Stimulated activated CD8-positive, alpha-beta memory T cell treated with anti-CD3 and anti-CD28 coated beads, Interleukin-7, amount 100 ng/mL, for 4 hours (primary cell): Measurements from ENCODE around the gene SULT6B1.
"Not testable (repeated sequence)": the region's sequence is repeated elsewhere in the genome, so short reads cannot be mapped to it uniquely, and the experiment has no call there.

ENCODE experiments used
- DNase-seq, 2 donors: peaks; one replicate each; pipeline ENCODE4 v3.0.0-alpha.2; 2020; ENCODE audit warnings: low read depth in 2 of 2

Gene SULT6B1, protein sequence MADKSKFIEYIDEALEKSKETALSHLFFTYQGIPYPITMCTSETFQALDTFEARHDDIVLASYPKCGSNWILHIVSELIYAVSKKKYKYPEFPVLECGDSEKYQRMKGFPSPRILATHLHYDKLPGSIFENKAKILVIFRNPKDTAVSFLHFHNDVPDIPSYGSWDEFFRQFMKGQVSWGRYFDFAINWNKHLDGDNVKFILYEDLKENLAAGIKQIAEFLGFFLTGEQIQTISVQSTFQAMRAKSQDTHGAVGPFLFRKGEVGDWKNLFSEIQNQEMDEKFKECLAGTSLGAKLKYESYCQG

GRCh38 chr2:37188570-37188969 is at the start of gene SULT6B1:
Gene SULT6B1, minus strand, starts transcription at chr2:37188670. Its CDS starts 30 bp downstream, at chr2:37188640.
- DNase-seq = no peak

GRCh38 chr2:37232131-37232933 is 43.9 kb upstream of the SULT6B1 start:
- DNase-seq = no peak

DNA sequence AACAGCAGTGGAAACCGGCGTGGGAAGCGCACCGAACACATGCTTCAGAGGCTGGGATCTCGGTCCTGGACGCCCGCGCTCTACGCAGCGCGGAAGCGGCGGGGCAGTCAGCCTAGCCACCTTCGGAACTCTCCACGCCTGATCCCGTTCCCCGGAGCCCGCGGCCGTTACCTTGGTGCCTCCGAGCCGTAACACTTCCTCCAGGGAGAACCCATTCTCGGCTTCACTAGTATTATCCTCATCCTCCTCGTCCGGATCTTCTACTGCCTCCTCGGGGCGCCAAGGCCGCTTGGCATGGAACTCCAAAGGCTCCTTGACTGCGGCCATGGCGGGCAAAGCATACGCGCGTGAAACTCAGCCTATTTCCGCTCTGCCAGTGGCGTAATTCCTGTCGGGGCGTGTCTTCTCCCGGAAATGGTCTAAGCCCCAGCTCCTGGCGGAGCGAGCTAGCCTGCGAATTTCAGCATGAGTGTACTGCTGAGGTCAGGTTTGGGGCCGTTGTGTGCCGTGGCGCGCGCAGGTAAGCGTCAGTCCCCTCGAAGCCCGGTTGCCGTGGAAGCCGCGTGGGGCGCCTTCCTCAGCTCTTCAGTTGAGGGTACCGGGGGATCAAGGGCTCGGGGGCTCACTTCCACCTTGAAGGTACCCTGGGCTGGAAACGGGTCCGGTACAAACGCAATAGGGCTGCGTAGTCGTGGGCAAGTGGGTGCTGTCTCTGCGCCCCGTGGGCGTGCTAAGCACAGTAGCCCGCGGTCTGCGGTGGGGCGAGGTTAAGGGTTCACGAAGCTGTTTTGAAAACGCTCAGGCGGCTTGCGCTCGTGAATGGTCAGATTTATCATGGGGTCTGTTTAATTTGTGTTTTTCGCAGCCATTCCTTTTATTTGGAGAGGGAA is 43.0 kb upstream of the SULT6B1 start, which contains the start of the genes CEBPZ and NDUFAF7:
TSS of gene CEBPZ (minus strand) at position 356 of the 890 bp plus-strand sequence. CDS start at position 327, 29 bp downstream.
TSS of gene NDUFAF7 (plus strand) at position 418 of the 890 bp plus-strand sequence. CDS start at position 466, 48 bp downstream.
- peak; percentile 83 for DNase-seq

DNA sequence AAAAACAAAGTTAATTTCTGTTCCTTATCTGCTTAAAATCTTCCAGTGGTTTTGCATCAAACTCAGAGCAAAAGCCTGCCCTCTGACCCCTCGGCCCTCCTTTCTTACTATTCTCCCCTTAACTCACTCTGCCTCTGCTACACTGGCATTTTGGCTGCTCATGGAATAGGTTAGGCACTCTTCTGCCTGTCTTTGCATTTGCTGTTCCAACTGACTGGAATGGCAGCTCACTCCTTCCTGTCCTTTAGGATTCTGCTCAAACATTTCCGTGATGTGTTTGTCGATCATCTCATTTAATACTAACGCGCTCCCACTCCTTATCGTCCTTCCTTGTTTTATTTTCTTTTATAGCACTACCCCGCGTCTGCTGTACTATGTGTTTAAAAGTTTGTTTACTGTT is 42.1 kb upstream of the SULT6B1 start:
- DNase-seq = no peak

- DNase-seq = no peak
Measured at GRCh38 chr2:37228788-37229187, 40.3 kb upstream of the SULT6B1 start.

DNA sequence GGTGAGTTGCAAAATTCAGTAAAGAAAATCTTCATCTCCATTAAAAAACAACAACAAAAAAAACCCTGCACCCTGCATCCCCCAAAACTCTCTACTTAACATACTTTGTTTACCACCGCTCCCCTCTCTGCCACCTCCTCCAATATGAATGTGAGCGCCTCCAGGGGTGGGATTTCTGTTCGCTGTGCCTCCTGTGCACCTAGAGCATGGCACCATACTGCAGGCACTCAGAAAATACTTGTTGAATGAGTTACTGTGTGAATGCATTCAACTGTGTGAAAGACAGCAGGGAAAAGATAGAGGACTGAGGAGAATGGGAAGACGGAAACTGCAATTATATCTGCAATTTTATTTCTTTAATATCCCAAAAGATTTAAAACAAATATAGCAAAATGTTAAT is 38.4 kb upstream of the SULT6B1 start:
- DNase-seq = no peak

- not testable (repeated sequence) for DNase-seq
Measured at GRCh38 chr2:37225129-37225528, 36.7 kb upstream of the SULT6B1 start.

DNA sequence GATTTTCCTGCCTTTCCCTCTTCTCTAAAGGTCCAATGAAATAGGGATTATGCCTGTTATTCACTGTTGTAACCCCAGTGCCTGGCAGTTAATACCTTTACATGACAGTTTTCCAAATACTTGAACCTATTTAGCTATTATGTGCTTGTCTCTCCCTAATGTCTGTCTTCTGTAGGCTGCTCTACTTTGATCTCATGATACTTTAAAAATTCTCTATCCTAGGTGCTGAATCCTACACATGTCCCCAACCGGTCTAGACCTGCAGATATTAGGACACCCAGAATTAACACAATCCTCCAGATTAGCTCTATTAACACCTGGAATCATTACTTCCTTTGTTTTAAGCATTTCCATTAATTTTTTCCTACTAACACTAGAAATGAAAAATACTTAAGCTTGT is 35.6 kb upstream of the SULT6B1 start:
- DNase-seq = no peak

GRCh38 chr2:37223131-37223530 is 34.7 kb upstream of the SULT6B1 start:
- no peak for DNase-seq

DNA sequence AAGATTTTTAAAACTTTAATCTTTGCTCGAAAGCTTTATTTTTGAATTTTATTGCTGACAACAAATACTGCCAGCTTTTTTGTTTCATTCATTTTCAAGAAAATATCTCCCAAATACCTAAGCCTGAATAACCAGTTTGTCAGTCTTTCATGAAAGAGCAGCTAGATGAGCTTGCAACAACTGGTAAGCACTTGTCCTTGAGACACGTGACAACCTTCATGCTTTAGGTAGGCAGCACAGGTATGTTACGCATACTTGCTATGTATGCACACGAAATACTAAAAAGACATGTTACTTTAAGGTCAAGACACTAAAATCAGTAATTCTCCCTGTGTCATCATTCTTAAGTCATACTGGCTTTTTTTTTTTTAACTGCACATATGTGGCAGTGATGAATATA is 30.6 kb upstream of the SULT6B1 start:
- no peak for DNase-seq

DNA sequence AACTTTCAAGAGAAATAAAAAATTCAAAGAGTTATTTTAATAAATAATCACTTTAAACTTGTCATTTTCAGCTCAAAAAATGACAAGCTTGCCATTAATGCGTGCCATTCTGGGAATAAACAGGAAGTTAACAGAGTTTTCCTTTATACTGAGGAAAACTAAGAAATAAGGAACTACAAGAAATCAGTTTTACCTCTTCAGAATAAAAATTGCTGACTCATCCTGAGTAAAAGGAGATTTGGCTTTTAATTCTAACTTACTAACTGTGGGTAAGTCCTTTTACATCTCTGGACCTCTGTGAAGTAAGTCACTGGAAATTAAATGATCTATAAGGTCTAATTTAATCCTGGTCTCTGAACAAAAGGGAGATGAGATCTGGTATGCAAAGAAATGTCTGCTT is 26.8 kb upstream of the SULT6B1 start:
- DNase-seq = no peak

- DNase-seq = no peak
Measured at GRCh38 chr2:37211939-37212338, 23.5 kb upstream of the SULT6B1 start.

DNA sequence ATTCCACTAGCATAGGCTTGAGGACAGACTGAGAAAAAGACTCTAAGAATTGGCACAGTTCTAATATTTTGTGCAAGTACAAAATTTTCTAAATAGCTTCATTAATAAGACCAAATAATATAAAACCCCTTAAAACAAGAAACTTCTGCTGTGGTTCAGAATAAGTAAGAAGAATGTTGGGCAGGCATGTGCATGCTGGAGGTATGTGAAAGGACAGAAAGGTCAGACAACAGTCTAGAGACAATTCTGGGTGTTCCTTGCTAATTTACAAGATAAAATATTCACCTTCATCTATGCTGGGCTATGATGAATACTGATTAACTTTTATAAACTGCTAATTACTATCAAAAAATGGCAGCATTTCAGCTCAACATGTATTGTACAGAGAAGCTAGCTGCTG is 22.7 kb upstream of the SULT6B1 start:
- DNase-seq = no peak

GRCh38 chr2:37206760-37207159 is 18.3 kb upstream of the SULT6B1 start:
- not testable (repeated sequence) for DNase-seq

DNA sequence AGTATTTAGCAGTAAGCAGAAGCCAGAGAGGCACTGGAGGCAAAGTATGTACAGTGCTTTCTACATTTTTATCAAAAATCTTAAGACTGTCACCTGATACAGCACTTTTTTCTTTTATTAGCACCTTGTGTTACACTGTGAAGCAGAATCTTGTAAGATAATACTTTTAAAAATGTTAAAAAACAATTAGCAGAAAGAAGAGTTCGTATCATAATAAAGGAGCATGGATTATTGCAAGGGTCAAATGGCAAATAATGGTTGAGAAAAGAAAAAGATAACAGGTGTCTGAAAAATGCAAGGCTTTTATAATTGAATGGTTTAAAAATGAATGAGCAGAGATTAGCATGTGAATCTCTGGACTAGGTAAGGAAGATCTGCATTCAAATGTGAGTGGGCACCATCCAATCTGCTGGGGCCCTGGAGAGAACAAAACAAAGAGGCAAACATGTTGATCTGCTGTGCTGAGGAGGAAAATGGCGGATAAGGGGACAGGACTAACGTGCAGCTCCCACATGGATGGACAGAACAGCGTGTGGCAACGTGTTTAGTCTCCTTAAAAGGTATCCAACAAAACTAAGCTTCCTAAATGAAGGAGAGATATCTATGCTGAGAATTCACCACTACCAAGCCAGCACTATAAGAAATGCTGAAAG is 17.3 kb upstream of the SULT6B1 start:
- no peak for DNase-seq

DNA sequence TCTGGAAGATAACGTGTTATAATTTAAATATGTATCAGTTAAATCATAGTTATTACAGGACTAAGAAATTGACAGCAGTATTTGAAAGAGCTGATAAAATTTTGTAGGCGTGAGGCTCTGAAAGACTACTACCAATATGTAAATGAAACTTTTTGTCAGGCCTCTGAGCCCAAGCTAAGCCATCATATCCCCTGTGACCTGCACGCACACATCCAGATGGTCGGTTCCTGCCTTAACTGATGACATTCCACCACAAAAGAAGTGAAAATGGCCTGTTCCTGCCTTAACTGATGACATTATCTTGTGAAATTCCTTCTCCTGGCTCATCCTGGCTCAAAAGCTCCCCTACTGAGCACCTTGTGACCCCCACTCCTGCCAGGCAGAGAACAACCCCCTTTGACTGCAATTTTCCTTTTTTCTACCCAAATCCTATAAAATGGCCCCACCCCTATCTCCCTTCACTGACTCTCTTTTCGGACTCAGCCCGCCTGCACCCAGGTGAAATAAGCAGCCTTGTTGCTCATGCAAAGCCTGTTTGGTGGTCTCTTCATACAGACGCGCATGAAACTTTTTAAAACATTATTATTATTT is 16.7 kb upstream of the SULT6B1 start:
- not testable (repeated sequence) for DNase-seq

GRCh38 chr2:37203708-37204107 is 15.2 kb upstream of the SULT6B1 start:
- no peak for DNase-seq

GRCh38 chr2:37201766-37202165 is 13.3 kb upstream of the SULT6B1 start:
- DNase-seq = peak; percentile 48 to 60

DNA sequence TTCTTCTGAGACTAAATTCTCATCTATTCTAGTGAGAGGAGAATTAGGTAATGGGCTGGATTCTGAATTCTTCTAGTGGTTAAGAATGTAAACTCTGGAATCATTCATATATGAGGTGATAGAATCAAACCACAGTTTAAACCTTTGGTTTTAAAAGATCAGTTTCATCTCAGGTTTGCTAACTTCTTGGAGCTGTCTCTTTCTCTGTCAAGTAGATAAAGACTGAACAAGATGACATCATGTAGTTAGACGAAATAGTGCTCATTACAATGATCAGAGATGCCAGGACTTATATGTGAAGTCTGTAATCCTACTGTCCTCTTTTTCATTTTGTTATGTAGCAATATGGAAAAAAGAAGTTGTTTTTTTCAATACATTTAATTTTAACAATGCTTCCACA is 12.7 kb upstream of the SULT6B1 start:
- no peak for DNase-seq

DNA sequence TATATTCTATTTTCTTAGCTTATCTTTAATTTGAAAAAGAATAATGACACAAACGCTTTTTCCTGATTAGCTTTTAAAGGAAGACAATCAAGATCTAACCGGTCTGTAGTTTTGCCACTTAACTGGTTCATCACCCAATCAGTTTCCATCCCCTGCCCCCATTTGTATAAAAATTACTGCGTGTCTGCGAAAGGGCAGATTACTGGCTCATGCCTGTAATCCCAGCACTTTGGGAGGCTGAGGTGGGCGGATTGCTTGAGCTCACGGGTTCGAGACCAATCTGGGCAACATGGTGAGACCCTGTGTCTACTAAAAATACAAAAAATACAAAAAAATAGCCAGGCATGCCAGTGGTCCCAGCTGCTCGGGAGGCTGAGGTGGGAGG is 10.2 kb upstream of the SULT6B1 start:
- DNase-seq = no peak
